Smooth muscle cell (in vitro differentiated cells): ENCODE measurements around the gene HCST. TPM values are rescaled to one million over a fixed set of nuclear protein-coding genes. Genes with fewer than 3 reads are reported as not detected.
"Not testable (repeated sequence)": the region's sequence is repeated elsewhere in the genome, so short reads cannot be mapped to it uniquely, and the experiment has no call there.

Source experiments
- DNase-seq: peaks from one replicate; lab custom pipeline; 2025; ENCODE audit not compliant: unreplicated experiment; lab: John Stamatoyannopoulos, UW
- H2AFZ ChIP-seq: fragments of 200-600 bp; sonication (generic); 2 replicates; pipeline ENCODE4 v1.6.0; 2016; ENCODE audit warnings: antibody characterized with exemption, low read depth, mild to moderate bottlenecking
- H3F3A ChIP-seq: fragments of 200-600 bp; sonication (generic); 2 replicates; pipeline ENCODE4 v1.6.0; 2017; ENCODE audit warnings: antibody characterized with exemption, low read depth
- H3K27ac ChIP-seq: fragments of 200-600 bp; sonication (generic); 2 replicates; pipeline ENCODE4 v1.5.1; 2016; ENCODE audit warnings: low read depth, mild to moderate bottlenecking
- H3K27me3 ChIP-seq: fragments of 200-600 bp; sonication (generic); 2 replicates; pipeline ENCODE4 v1.6.1; 2016; ENCODE audit warnings: low read depth, mild to moderate bottlenecking
- H3K36me3 ChIP-seq: fragments of 200-600 bp; sonication (generic); 2 replicates; pipeline ENCODE4 v1.5.1; 2016; ENCODE audit warnings: low read depth
- H3K4me1 ChIP-seq: fragments of 200-600 bp; sonication (generic); 2 replicates; pipeline ENCODE4 v1.5.1; 2016; ENCODE audit warnings: low read depth
- H3K4me2 ChIP-seq: fragments of 200-600 bp; sonication (generic); 2 replicates; pipeline ENCODE4 v1.6.0; 2016; ENCODE audit warnings: mild to moderate bottlenecking
- H3K4me3 ChIP-seq: fragments of 200-600 bp; sonication (generic); 2 replicates; pipeline ENCODE4 v1.5.1; 2016; ENCODE audit warnings: mild to moderate bottlenecking
- H3K79me2 ChIP-seq: fragments of 200-600 bp; sonication (generic); 2 replicates; pipeline ENCODE4 v1.6.0; 2016; ENCODE audit warnings: low read depth, mild to moderate bottlenecking
- H3K9ac ChIP-seq: fragments of 200-600 bp; sonication (generic); 2 replicates; pipeline ENCODE4 v1.6.0; 2016; ENCODE audit warnings: low read depth
- H3K9me3 ChIP-seq: fragments of 200-600 bp; sonication (generic); replicated peaks from 2 replicates; pipeline ENCODE4 v1.5.1; 2016; ENCODE audit warnings: low read depth
- H4K20me1 ChIP-seq: fragments of 200-600 bp; sonication (generic); 2 replicates; pipeline ENCODE4 v1.6.0; 2016; ENCODE audit warnings: low read depth
- WGBS: methylation state at CpG from one replicate; pipeline ENCODE4 v1.1.7; 2016; ENCODE audit warnings: low lambda C conversion rate; 5-methylcytosine and 5-hydroxymethylcytosine counted together
- polyA plus RNA-seq: library from polyadenylated mRNA; unstranded; fragments of >200 nt; fragmentation: Nextera tagmentation; extraction: Ambion mirVana; gene quantifications from 2 replicates; pipeline ENCODE4 v1.2.1, GENCODE V29; 2016
- total RNA-seq: library from RNA; depleted of rRNA; stranded (reverse); fragments of >200 nt; gene quantifications from 2 replicates; pipeline ENCODE4 v1.2.3, GENCODE V29; 2014
- TF ChIP-seq, protein P1 (sequence below): fragments of 200-600 bp; sonication (generic); IDR thresholded peaks from 2 replicates; pipeline ENCODE4 v1.5.1; 2017; ENCODE audit warnings: borderline replicate concordance, mild to moderate bottlenecking, antibody characterized with exemption; ENCODE audit not compliant: insufficient read depth, poor library complexity, severe bottlenecking

HCST gene
- total and polyA plus RNA-seq, 2 experiments from 2014 or later, result 0.81 to 3.4 TPM

DNA sequence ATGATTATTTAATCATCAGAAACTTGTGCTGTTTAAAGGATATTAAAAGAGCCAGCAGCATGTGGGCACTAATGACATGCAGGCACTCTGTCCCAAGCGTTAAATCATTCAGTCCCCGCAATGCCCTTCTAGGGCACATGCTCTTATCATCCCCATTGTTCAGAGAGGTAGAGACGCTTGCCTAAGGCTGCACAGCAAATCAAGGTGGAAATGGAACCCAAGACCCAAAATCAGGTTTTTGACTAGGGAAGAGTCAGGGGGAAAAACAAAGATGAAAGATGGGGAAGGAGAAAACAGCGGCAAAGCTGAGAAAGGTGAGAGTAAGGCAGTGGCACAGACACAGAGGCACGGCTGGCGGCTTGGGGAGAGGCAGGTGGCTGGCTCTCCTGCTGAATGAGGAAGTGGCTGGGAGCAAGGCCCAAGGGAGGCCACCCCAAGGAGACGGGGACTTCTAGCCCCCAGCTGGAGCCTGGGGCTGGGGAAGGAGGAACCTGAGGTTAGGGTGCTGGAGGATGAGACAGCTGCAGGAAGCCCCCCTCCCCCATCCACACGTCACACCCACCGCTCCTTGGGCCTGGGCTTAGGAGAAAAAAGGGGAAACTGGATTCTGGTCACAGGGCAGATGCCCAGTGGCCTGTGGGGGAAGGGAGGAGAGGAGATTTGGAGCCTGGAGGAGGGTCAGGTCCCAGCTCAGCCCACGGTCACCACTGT is 6.8 kb downstream of the HCST start:
- no peaks in the 10 kb centered on the region for H3K79me2 ChIP-seq
- DNase-seq, result no peak
- H4K20me1 ChIP-seq, result no peaks in the 10 kb centered on the region
- H3K9ac ChIP-seq, result no peak overlapping the region
- no peak overlapping the region for H2AFZ ChIP-seq
- no peak overlapping the region for H3K4me3 ChIP-seq
- no peaks in the 10 kb centered on the region for H3K9me3 ChIP-seq
- H3K4me1 ChIP-seq, result no peaks in the 10 kb centered on the region
- no peaks in the 10 kb centered on the region for H3K27me3 ChIP-seq
- TF ChIP-seq, protein P1, sequence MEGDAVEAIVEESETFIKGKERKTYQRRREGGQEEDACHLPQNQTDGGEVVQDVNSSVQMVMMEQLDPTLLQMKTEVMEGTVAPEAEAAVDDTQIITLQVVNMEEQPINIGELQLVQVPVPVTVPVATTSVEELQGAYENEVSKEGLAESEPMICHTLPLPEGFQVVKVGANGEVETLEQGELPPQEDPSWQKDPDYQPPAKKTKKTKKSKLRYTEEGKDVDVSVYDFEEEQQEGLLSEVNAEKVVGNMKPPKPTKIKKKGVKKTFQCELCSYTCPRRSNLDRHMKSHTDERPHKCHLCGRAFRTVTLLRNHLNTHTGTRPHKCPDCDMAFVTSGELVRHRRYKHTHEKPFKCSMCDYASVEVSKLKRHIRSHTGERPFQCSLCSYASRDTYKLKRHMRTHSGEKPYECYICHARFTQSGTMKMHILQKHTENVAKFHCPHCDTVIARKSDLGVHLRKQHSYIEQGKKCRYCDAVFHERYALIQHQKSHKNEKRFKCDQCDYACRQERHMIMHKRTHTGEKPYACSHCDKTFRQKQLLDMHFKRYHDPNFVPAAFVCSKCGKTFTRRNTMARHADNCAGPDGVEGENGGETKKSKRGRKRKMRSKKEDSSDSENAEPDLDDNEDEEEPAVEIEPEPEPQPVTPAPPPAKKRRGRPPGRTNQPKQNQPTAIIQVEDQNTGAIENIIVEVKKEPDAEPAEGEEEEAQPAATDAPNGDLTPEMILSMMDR, result no peak
- H3F3A ChIP-seq, result peaks cover 9% of the 10 kb centered on the region
- H3K27ac ChIP-seq, result no peak overlapping the region
- no peaks in the 10 kb centered on the region for H3K36me3 ChIP-seq
- WGBS, result 84% methylated on average over 10 of the region's 10 CpGs
- no peak overlapping the region for H3K4me2 ChIP-seq

DNA sequence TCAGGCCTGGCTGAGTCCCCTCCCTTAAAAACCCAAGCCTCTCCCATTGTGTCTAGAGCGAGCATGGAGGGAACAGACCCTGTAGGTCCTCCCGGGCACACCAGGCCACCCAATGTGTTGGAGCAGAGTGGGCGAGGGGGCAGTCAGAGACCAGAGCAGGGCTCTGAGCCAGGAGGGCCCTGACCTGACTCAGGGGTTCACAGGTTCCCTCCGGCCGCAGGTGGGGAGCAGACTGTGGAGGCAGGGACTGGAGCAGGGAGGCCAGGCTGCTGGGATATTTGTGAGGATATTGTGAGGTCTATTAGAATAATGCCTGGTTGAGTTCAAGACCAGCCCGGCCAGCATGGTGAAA is 7.3 kb downstream of the HCST start:
- Histone ChIP-seq H2AFZ (no peak overlapping the region), H3K9ac (no peak overlapping the region)
- WGBS, result 86% methylated on average over 6 of the region's 6 CpGs

DNA sequence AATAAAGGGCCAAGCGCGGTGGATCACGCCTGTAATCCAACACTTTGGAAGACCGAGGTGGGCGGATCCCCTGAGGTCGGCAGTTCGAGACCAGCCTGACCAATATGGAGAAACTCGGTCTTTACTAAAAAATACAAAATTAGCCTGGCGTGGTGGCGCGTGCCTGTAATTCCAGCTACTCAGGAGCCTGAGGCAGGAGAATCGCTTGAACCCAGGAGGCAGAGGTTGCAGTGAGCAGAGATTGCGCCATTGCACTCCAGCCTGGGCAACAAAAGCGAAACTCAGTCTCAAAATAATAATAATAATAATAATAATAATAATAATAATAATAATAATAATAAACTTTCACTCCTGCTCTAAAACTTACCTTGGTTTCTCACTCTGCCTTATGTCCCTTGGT is 8.0 kb downstream of the HCST start:
- H3K79me2 ChIP-seq, H3K27ac ChIP-seq, H3K4me2 ChIP-seq, H3F3A ChIP-seq, H3K9me3 ChIP-seq, H3K4me3 ChIP-seq, DNase-seq, H3K27me3 ChIP-seq, H4K20me1 ChIP-seq, H3K36me3 ChIP-seq, H3K4me1 ChIP-seq, H2AFZ ChIP-seq, H3K9ac ChIP-seq: not testable (repeated sequence)
- 94% methylated on average over 14 of the region's 14 CpGs for WGBS

More for the DNA sequence above, 7.3 kb downstream of the HCST start:
- Histone ChIP-seq H3F3A (peaks cover 6% of the 10 kb centered on the region), H3K79me2 (no peaks in the 10 kb centered on the region), H4K20me1 (no peaks in the 10 kb centered on the region), H3K4me1 (no peaks in the 10 kb centered on the region), H3K9me3 (no peaks in the 10 kb centered on the region), H3K4me3 (no peak overlapping the region), H3K27ac (no peak overlapping the region), H3K4me2 (no peak overlapping the region), H3K36me3 (no peaks in the 10 kb centered on the region), H3K27me3 (no peaks in the 10 kb centered on the region)
- no peak for DNase-seq
- TF ChIP-seq, protein P1, result no peak

DNA sequence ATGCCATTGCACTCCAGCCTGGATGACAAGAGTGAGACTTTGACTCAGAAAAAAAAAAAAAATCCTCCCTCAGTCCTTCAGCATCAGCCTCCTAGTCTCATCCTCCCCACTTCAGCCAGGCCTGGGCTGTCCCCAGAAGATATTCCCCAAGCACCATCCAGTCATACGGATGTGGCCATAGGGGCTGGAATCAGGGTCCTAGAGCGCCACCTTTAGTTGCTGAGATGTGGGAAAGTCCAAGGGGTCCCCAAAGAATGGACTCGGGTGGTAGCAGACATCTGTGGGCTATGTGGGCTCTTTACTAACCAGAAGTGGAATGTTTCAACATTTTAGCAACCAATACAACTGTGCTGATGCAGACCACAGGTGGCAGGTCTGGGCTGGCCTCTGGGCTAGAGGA is 8.8 kb downstream of the HCST start:
- Histone ChIP-seq H3F3A (no peaks in the 10 kb centered on the region), H3K79me2 (no peaks in the 10 kb centered on the region), H3K4me1 (no peaks in the 10 kb centered on the region), H3K4me3 (no peak overlapping the region), H3K4me2 (no peak overlapping the region), H3K9me3 (no peaks in the 10 kb centered on the region), H4K20me1 (no peaks in the 10 kb centered on the region), H3K9ac (no peak overlapping the region), H2AFZ (no peak overlapping the region), H3K27ac (no peak overlapping the region), H3K27me3 (no peaks in the 10 kb centered on the region), H3K36me3 (no peaks in the 10 kb centered on the region)
- TF ChIP-seq, protein P1, result no peak
- no peak for DNase-seq
- WGBS, result 57% methylated on average over 3 of the region's 3 CpGs
